ENCODE measurements around the gene POLD2.
"Not testable (repeated sequence)": the region's sequence is repeated elsewhere in the genome, so short reads cannot be mapped to it uniquely, and the experiment has no call there.

The POLD2 gene

DNA sequence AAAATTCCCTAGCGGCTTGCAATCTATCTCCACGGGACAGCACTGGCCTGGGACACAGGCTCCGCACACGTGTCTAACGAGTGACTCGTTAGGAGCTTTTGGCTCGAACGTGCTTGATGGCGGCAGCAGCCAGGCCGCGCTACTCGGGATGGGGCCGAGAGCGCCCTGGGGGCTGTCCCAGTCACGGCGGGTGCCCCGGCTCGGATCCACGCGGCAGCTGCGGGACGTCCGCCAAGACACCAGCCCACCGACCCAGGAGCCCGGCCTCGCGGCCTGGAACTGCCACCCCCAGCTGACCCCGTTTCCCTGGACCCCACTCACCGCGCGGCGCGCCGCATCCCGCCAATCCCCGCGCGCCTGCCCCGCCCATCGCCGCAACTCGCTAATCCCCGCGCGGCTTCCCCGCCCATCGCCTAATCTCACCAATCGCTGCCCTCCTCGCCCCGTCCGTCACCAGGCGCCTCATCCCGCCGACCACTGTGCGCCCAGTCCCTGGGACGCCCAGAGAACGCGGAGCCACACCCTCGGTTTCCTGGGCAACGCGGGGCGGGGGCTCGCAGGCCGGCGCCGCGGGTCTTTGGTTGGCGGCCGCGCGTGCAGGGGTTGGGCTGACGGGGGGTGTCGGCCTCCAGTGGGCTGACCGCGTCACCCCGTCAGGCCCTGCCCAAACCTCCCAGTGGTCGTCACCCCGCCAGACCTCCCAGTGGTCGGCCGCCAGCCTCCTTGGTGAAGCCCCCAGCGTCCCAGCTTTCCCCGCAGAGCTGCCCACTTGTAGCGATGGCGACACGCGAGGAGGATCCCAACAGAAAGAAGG is at the start of gene POLD2:
TSS of gene POLD2 (minus strand) at position 359 of the 814 bp plus-strand sequence. CDS start 1,495 bp downstream, outside the sequence.
- DNase-seq, result peak; percentile 96

- DNase-seq, result no peak
These were observed 49.6 kb upstream of the POLD2 start for GRCh38 chr7:44172803-44173424.

- DNase-seq, result no peak
These were observed 49.0 kb upstream of the POLD2 start for GRCh38 chr7:44172352-44172751.

- not testable (repeated sequence) for DNase-seq
These were observed 48.6 kb upstream of the POLD2 start for GRCh38 chr7:44171901-44172300.

DNA sequence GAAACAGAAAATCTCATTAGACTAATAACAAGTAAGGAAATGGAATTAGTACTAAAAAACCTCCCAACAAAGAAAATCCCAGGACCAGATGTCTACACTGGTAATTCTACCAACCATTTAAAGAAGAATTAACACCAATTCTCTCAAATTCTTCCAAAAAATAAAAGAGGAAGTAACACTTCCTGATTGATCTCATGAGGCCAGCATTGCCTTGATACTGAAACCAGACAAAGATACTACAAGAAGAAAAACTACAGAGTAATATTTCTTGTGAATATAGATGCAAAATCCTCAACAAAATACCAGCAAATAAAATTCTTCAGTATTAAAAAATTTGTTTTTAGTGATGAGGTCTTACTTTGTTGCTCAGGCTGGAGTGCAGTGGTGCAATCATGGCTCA is 44.6 kb upstream of the POLD2 start:
- DNase-seq, result peak; percentile 52

DNA sequence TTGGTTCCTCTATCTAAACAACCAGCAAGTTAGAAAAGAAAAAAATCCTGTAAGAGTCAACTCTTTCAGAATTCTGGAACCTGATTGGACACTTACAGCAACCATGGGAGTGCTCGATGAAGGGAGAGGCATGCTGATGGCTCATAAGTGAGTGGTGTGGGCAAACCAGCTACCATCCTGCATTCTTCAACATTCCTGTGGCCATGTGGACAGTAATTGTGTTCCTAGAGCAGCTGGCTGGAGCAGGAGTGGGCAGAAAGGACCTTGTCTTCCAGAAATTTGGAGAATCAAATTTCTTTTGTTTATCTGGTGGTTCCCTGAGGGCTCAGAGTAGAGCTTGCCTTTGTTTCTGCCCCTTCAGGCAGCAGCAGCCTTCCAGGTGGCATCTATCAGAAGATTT is 40.2 kb upstream of the POLD2 start:
- no peak for DNase-seq

- DNase-seq, result no peak
These were observed 39.5 kb upstream of the POLD2 start for GRCh38 chr7:44162785-44163395.

DNA sequence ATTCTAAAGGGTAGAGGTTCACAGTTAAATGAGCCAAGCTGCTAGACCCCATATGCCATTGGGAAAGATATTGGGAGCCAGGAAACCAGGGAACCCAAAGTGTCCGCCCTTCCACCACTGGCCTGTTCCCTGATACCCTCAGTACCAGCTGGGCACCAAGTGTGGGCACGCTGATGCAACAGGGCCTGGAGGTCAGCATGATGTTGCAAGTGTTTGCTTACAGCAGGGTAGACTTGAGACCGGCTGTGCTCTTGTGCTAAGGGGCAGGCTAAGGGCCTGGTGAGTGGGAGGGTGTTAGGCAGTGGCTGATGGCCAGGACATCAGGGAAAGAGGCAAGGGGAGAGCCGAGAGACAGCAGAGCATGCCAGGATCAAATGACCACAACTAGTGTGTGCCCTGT is 38.8 kb upstream of the POLD2 start:
- DNase-seq, result no peak

- DNase-seq, result no peak
These were observed 38.0 kb upstream of the POLD2 start for GRCh38 chr7:44161371-44161770.

DNA sequence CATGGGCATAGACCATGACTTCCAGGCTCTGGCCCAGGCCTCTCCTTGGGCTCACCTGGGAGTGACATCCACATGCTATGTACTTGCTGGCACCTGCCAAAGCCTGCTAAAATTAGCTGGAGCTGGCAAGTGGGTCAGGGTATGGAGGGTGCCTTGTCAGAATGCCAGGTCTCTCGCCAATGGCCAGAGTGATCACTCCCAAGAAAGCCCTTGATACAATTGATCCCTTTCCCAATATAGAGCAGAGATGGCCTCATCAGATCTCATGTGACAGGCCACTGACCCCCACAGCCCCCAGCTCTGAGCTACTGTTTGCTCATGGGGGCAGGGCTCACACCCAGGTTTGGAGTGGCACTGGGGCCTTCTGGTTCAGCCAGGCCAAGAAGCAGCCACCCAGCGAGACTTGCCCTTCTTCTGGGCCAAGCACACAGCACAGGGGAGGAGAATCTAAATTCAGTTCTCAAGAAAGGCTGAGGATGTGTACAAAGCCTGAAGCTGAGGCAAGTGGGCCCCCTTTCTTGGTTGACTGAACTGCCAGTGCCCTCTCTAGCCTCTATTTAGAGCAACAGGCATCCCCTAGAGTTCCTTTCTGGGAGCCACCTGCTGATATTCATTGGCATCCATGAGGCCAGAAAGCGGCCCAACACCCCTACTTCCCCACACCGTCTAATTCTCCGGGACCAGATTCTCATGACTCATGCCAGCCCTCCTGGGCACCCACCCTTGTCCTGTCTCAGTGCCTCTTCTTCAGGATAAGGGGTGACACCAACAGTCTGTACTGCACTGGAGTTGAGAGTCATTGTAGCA is 36.7 kb upstream of the POLD2 start:
- no peak for DNase-seq

GRCh38 chr7:44158873-44159631 is 35.7 kb upstream of the POLD2 start:
- DNase-seq, result no peak

- no peak for DNase-seq
These were observed 34.9 kb upstream of the POLD2 start for GRCh38 chr7:44158096-44158872.

DNA sequence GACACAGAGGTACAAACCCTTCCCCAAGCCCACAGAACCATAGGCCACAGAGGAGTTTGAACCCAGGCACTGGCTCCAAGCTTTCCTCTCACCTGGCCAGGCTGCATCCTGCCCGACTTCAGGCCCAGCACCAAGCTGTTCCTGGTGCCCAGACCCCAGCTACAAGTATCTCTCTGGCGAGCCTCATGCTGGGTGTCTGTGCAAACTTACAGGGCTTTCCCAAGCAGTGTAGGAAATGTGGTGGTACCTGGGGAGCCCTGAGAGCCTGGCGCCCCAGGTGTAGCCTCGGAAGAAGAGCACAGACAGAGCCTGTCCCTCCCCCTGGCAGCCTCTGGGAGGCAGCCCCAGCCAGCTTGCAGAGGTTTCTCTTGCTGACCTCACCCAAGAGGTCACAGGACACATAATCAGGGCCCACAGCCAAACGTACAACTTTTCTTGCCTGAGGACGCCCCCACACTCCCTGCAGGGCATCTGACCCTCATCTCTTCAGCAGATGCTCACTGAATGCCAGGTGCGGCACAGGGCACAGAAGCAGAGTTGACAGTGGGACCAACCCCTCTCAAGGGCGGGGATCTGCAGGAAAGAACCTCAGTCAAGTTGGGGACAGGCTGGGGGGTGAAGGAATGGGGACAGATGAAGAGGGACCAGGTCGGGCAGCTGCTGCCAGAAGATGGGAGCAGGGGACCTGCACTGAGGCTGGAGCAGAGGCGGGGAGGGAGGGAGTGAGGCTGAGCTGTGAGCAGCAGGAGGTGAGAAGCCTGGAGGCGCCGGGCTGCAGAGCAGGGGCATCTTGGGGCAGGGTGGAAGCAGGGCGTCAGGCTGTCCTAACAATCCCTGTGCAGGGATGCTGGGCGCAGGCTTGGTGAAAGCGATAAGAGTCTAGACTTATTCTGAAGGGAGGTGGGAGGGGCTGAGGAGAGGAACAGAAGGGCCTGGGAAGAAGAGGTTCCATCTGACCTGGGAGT is 34.0 kb upstream of the POLD2 start:
- DNase-seq, result no peak

- no peak for DNase-seq
These were observed 33.2 kb upstream of the POLD2 start for GRCh38 chr7:44156453-44157010.

DNA sequence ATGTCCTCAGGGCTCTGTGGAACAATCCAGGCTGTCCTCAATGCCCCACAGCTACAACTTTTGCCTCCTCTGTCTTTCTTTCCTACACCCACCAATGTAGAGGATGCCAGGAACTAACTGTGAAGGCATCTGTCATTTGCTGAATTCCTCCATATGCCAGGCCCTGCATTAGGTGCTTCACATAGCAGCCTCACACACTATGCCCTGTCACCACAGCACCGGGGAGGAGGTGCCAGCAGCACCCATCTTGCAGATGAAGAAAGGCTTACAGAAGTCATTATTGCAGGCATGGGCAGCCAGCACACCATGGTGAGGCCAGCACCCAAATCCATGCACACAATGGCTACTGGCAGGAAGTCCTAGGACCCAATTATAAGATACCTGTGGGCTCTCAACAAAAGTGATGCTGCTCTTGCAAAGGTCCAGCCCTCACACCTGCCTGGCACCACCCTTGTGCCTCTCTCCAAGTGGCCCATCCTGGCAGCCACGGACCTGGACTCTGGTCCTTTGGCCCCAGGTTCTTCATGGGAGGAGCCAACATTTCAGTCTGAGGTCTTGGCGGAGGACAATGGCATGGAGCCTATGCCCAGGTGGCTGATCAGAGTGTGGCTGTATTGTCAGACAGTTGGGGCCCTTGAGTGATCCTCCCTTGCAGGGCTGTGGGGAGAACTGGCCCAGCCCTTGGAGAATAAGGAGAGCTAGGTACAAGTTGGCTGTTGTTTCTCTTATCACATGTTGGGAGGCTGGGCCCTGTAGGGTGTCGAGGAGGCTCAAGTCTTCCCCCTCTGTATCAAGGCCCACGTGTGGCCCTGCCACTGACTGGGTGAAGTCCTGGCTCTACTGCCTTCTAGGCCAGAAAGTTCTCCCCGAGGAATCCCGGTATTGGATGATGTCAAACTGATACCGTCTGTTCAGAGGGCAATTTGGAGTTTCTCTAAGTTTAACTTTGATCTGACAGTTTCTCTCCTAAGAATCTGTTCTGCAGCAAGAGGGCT is 32.1 kb upstream of the POLD2 start:
- DNase-seq, result no peak

DNA sequence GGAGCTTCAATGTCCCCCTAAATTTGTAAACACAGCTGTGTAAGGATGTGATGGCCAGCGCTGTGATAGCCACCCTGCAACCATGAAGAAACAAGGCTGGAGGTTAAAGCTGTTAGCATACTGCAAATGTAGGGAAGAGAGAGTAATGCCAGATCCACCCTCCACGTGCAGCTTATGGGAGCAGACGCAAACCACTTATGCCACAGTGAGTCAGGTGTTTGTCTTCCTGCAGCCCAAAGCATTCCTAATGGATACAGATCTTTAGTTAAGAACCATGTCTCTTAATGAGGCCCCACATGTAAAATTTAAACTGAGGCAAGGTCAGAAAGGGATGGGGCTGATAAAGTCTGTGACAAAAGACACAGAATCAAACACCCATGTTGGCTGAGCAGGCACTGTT is 31.4 kb upstream of the POLD2 start:
- no peak for DNase-seq

- no peak for DNase-seq
These were observed 30.6 kb upstream of the POLD2 start for GRCh38 chr7:44153948-44154335.

Data from inflammatory macrophage treated with lipopolysaccharide for 4 hours (primary cell).